ENCODE data around the gene CCDC57.

CCDC57 gene

GRCh38 chr17:82235775-82236141 is 23.1 kb upstream of the CCDC57 start:
- DNase-seq (ENCODE audit: low spot score) = no peak

GRCh38 chr17:82235056-82235774 is 22.6 kb upstream of the CCDC57 start:
- no peak for DNase-seq (ENCODE audit: low spot score)

GRCh38 chr17:82234211-82235055 is 21.8 kb upstream of the CCDC57 start:
- DNase-seq (ENCODE audit: low spot score) = no peak

- no peak for DNase-seq (ENCODE audit: low spot score)
These were observed 20.5 kb upstream of the CCDC57 start for GRCh38 chr17:82232876-82233785.

GRCh38 chr17:82232322-82232820 is 19.7 kb upstream of the CCDC57 start:
- no peak for DNase-seq (ENCODE audit: low spot score)

GRCh38 chr17:82231562-82232321 is 19.1 kb upstream of the CCDC57 start:
- DNase-seq (ENCODE audit: low spot score) = no peak

- DNase-seq (ENCODE audit: low spot score) = no peak
These were observed 18.6 kb upstream of the CCDC57 start for GRCh38 chr17:82231312-82231561.

- peak; percentile 66 for DNase-seq (ENCODE audit: low spot score)
These were observed 18.1 kb upstream of the CCDC57 start for GRCh38 chr17:82230609-82231311.

- DNase-seq (ENCODE audit: low spot score) = no peak
These were observed 17.3 kb upstream of the CCDC57 start for GRCh38 chr17:82229698-82230608.

GRCh38 chr17:82228842-82229697 is 16.4 kb upstream of the CCDC57 start, which contains the start of gene SLC16A3:
Gene SLC16A3, plus strand, starts transcription at chr17:82229042. Its CDS starts 6,967 bp downstream, at chr17:82236009.
- peak; percentile 53 for DNase-seq (ENCODE audit: low spot score)

GRCh38 chr17:82228278-82228841 is 15.7 kb upstream of the CCDC57 start:
- no peak for DNase-seq (ENCODE audit: low spot score)

GRCh38 chr17:82227629-82228277 is 15.1 kb upstream of the CCDC57 start:
- no peak for DNase-seq (ENCODE audit: low spot score)

GRCh38 chr17:82226809-82227628 is 14.4 kb upstream of the CCDC57 start:
- DNase-seq (ENCODE audit: low spot score) = no peak

- no peak for DNase-seq (ENCODE audit: low spot score)
These were observed 13.6 kb upstream of the CCDC57 start for GRCh38 chr17:82226146-82226808.

GRCh38 chr17:82225368-82226029 is 12.9 kb upstream of the CCDC57 start:
- DNase-seq (ENCODE audit: low spot score) = no peak

- DNase-seq (ENCODE audit: low spot score) = no peak
These were observed 12.0 kb upstream of the CCDC57 start for GRCh38 chr17:82224666-82225065.

Measured in hematopoietic multipotent progenitor cell treated with erythropoietin and hydrocortisone succinate and interleukin-3 and kit ligand, for 15 days (in vitro differentiated cells).